Measurements from ENCODE around the gene ADCY7.

Gene ADCY7

DNA sequence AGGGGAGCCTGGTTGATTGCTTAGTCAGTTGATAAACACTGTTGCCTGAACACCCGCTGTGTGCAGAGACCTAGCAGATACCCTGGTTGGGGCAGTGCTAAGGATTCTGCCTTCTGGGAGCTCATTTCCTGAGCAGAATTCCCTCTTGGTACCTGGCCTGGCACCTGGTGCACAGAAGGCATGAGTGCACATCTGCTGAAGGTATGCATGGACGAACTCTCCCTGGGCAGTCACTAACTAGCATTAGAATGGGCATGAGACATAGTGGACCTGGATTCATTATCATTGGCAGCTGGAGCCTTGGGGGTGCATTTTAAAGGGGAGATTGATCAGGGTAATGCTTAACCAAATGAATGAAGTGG is 13.1 kb downstream of the ADCY7 start:
- DNase-seq: no peak

- DNase-seq: no peak
Measured at GRCh38 chr16:50280932-50281331, 14.6 kb downstream of the ADCY7 start.

DNA sequence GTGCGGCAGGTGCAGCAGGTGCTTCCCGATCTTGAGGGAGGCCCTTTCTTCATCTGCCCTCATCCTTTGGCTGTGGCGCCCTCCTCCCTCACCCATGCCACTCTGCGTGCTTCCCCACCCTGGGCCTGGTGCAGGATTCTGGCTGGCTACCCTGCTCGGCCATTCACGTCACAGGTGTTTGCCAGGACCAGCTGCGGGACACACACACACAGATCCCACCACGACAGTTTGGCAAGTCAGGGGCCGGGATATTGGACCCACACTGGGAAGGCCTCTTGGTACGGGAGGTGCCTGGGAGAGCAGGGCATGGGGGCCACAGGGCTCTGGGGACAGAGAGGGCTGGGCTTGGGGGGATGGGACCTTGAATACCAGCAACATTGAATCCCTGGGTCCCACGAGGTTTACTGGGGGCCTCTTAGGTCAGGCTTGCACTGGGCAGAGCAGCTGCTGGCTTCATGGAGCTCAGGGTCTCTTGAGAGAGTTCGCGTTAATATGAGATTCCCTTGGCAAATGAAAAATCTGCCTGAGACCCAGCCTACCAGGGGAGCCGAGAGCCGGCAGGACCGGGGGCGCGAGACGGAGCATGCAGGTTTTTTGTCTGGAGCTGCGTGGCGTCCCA is 15.1 kb downstream of the ADCY7 start:
- no peak for DNase-seq

DNA sequence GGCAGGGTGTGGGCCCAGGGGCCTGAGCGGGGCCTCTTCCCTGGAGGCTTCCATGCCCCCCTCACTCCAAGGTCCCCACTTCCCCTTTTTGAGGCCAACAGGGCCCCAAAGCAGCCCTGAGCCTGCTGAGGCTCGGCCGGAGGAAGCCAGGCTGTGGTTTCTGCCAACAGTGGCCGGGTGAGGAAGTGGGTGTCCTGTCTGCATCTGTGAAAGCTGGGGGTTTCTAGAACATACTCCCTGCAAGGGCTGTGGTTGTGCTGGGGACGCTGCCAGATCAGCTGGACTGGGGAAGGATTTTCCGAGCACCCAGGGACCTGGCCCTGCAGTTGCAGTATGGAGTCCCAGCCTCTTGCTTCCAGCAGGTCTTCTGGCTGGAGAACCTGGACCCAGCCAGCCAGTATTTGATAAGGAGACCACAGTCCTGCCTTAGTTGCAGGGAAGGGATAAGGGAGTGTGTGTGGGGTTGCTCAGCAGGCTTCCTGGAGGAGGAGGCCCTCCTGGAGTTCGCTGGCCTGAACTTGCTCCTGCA is 15.7 kb downstream of the ADCY7 start:
- DNase-seq: peak in 36 of 56 donors; percentile 9 to 67 (median 35)

DNA sequence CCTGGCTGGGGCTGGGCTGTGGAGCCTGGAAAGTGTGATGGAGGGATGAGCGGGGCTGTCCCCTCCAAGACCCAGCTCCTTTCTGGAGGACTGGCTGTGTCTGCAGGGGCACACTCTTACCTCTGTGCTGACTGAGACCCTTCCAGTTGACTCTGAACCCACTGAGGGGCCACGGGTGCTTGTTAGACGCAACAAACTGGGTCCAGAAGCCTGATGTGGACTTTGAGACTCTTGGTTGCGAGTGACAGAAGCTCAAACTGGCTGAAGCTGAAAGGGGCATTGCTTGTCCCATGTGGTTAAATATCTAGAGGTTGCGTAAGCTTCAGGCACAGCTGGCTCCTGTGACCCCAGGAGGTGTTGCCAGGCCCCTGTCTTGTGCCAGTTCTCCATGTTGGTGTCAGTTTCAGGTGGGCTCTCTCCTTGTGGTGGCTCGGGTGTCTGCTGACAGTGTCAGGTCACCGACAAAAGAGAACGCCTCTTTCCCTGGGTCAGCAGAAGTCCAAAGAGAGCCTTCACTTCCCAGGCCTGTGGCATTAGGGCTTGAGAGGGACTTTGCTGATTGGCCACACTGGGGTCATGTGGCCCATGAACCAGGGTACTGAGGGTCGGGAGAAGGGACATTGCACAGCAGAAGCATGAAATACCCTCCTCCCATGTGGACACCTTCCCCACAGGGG is 16.7 kb downstream of the ADCY7 start:
- DNase-seq: no peak

- no peak for DNase-seq
Measured at GRCh38 chr16:50284131-50284911, 18.0 kb downstream of the ADCY7 start.

DNA sequence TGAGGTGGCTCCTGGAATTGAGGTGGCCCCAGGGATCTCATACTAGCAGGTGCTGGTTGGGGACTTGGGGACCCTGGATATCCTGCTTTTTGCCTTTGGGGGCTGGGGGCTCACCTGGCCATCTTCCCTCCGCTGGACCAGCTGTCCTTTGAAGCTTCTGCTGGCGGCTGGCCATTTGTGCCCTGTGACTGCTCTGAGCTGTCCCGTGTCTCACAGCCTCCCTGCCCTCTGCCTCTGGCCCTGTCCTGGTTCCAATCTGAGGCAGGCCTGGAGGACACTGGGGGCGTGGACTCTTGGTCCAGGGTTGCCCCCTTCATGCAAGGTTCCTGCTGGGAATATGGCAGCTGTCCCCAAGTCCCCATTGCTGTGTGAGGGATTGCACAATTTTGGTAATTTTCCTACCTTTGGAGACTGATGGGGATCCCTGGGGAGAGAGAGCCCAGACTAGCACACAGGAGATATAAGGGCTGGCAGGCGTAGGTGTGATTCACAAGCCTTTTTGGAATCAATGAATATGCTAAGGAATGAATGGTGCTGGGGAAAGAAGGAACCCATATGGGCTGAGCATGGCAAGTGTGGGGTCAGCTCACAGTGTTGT is 19.2 kb downstream of the ADCY7 start:
- DNase-seq: no peak

GRCh38 chr16:50286681-50287080 is 20.3 kb downstream of the ADCY7 start:
- no peak for DNase-seq

DNA sequence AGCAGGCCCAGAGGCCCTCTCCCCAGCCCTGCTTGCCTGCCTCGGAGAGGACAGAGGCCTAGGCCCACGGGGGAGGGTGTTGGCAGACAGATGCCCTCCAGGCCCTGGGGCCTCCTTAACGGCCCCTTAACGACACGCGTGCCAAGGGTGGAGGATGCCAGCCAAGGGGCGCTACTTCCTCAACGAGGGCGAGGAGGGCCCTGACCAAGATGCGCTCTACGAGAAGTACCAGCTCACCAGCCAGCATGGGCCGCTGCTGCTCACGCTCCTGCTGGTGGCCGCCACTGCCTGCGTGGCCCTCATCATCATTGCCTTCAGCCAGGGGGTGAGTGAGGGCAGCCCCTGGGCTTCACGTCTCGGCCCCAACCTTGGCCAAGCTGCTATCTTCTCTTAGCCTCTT is 21.7 kb downstream of the ADCY7 start:
- DNase-seq: no peak

- DNase-seq: no peak
Measured at GRCh38 chr16:50288920-50289319, 22.6 kb downstream of the ADCY7 start.

GRCh38 chr16:50289950-50290764 is 23.8 kb downstream of the ADCY7 start:
- DNase-seq: no peak

DNA sequence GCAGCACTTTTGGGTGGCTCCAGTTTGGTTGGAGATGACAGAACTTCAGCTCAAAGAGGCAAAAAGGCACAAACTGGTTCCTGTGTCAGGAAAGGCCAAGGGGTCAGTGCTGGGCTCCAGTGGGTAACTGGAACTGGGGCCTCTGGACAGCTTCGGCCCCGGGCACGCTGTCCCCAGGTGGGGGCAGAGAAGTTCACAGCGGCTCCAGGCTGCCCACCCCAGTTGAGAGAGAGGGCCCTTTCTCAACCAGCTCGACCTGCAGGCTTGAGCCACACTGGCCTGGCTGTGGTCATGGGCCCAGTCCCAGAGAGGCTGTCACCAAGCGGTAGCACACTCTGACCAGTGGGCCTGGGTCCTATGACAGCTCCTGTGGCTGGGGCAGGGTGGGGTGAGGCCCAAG is 24.5 kb downstream of the ADCY7 start:
- no peak for DNase-seq

DNA sequence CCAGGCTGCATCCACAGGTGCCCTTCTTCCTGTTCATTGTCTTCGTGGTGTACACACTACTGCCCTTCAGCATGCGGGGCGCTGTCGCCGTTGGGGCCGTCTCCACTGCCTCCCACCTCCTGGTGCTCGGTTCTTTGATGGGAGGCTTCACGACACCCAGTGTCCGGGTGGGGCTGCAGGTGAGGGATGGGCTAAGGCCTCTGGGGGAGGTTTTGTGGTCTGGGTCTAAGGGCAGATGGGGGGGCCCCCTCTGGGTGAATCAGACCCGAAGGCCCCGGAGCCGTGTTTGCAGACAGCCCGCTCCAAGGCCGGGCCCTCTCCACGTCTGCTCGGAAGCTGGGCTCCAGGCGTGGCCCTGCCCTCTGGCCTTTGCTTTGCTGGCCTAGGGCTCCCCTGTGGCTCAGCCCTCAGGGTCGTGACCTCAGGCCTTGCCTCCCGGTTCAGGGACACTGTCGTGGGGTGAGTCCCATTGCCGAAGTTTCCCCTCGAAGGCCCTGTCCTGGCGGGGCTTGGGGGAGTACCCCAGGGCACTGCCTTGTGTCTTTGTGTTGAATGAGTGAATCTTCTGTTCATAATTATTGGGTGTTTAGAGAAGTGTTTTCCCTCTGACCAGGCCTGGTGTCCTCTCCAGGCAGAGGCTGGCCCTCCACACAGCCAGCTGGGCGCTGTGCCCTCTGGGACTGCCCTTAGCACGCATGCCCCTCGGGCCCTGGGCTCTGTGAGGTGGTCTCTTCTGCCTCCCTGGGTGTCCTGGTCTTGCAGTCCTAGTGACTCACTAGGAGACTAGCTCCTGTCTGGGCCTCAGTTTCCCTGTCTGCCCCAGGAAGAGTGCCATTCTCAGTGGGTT is 25.6 kb downstream of the ADCY7 start:
- no peak for DNase-seq

GRCh38 chr16:50292566-50292948 is 26.2 kb downstream of the ADCY7 start:
- no peak for DNase-seq

DNA sequence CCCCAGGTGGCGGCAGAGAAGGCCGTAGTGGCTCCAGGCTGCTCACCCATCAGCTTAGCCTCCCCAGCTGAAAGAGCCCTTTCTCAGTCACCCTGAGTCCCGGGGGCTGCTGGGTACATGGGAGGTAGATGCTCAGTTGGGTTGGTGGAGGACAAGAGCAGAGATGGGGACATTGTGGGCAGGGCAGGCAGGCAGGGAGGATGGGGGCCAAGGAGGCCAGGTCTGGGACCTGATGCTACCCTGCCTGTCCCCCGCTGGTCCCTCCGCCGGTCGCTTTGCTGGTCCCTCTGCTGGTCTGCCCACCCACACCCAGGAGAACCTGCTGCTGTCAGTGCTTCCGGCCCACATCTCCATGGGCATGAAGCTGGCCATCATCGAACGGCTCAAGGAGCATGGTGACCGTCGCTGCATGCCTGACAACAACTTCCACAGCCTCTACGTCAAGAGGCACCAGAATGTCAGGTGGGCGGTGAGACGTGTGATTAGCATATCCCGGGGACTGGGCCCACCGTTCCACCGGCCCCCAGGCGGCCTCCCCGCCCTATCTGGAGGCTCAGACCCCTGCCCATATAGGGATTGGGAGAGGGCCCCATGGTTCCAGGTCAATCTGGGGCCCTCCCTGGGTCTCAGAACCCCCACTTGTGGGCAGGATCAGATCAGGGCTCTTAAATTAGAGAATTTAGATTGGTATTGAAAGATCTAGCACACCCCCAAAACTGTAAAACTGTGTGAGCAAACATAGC is 26.9 kb downstream of the ADCY7 start:
- DNase-seq: no peak

- no peak for DNase-seq
Measured at GRCh38 chr16:50293994-50294855, 27.9 kb downstream of the ADCY7 start.

DNA sequence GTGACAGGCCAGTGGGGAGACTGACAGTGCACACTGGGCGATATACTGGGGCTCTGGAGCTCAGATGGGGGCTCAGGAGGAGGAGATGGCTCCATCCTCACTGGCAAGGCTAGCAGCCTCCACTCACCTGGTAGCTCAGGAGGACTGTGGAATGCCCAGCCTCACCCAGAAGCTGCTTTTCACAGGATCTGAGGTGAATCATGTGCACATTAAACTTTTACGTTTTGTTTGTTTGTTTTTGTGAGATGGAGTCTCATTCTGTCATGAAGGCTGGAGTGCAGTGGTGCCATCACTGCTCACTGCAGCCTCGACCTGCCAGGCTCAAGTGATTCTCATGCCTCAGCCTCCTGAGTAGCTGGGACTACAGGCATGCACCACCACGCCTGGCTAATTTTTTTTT is 28.6 kb downstream of the ADCY7 start:
- DNase-seq: no peak

DNA sequence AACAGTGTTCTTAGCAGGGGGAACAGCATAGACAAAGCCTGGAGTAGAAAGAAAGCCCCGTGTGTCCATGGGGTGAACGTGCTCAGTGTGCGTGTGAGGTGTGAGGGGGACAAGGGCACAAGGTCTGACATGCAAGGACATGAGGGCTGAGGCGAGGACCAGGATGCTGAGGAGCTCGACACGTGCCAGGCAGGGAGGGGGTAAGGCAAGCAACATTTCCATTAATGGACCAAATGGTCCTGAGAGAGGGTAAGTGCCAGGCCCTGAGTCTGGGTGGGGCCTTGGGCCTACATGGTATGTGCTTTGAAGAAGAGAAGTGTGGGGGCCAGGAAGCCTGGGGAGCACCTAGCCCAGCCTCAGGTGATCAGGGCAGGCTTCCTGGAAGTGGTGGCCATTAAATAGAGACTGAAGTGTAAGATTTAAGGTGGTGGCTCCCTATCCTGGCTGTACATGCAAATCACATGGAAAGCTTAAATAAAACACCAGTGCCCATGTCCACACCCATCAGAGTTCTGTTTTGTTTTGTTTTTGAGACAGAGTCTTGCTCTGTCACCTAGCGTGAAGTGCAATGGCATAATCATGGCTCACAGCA is 29.3 kb downstream of the ADCY7 start:
- no peak for DNase-seq
